SHP77 (cell line): ENCODE results near the gene OSMR.

Experiments
- DNase-seq, 2 experiments: peaks; one replicate each; lab custom pipeline; 2025; lab: John Stamatoyannopoulos, UW

The OSMR gene

DNA sequence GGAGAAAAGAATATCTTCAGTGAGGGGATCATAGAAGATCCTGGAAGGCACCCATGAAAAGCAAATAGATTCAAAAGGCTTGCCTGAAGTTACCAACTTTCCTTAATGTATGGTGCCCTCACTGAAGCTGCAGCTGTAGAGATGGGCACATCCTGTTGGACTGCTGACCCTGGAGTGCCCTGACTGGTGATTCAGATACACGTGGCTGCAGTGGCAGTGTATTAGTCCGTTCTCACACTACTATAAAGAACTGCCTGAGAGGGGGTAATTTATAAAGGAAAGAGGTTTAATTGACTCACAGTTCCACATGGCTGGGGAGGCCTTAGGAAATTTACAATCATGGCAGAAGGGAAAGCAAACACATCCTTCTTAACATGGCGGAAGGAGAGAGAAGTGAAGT lies 80.3 kb downstream of the OSMR start:
- DNase-seq: no peak

- DNase-seq: no peak
Measured at GRCh38 chr5:38927470-38927869, 81.7 kb downstream of the OSMR start.

GRCh38 chr5:38929838-38930237 lies 84.0 kb downstream of the OSMR start:
- DNase-seq: no peak

DNA sequence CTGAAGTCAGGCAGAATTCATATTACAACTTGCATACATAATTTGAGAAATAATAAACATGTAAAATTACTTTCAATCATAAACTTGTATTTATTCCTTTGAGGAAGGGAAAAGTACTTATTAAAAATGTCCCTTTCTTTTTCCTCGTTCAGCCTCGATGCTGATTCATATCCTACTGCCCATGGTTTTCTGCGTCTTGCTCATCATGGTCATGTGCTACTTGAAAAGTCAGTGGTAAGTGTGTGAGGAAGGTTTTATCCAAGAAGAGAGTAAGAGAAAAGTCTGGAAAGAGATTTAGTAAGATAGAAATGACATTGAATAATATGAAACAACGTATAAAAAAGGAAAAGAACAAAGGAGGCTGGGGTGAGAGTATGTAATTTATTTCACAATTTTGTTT lies 85.9 kb downstream of the OSMR start:
- DNase-seq: no peak

GRCh38 chr5:38932854-38933408 lies 87.1 kb downstream of the OSMR start:
- DNase-seq: no peak

- no peak for DNase-seq
Measured at GRCh38 chr5:38935437-38935836, 89.6 kb downstream of the OSMR start.

DNA sequence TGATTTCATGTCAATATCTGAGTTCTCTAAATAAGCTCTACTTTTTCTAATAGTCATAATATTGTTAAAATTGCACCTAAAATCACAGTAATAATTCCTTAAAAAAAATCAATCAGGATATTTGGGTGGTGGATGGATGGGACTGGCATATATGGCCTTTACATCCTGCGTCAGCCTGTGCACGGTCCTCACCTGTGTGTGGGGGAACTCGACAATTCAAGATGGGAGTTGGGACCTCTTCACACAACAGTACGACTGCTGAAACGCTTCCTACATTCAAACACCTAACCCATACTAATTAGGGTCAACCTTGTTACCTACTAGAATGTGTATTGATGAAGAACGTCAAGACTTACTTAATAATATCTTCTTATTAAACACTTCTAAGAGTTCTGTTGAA lies 90.5 kb downstream of the OSMR start:
- DNase-seq: no peak

DNA sequence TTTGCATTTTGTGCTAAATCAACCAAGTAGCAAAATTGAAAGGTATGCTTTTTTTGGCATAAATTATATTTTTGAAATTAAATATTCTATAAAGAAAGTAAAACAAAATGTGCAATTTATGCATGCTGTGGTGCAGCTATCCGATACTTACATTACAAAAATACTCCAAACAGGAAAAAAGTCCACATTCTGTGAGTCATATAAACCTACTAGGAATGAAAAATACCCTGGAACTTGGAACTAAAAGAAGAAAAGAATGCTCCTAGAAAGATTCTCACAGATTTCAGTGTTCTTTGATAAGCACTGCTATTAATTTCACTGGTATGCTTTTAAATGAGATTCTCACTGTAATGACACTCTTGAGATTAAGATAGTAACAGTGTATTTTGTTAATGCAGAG lies 92.6 kb downstream of the OSMR start:
- DNase-seq: no peak

GRCh38 chr5:38938973-38939372 lies 93.2 kb downstream of the OSMR start:
- no peak for DNase-seq

- no peak for DNase-seq
Measured at GRCh38 chr5:38940230-38940858, 94.5 kb downstream of the OSMR start.

- no peak for DNase-seq
Measured at GRCh38 chr5:38941912-38942311, 96.1 kb downstream of the OSMR start.

GRCh38 chr5:38944282-38944681 lies 98.5 kb downstream of the OSMR start:
- DNase-seq: no peak

DNA sequence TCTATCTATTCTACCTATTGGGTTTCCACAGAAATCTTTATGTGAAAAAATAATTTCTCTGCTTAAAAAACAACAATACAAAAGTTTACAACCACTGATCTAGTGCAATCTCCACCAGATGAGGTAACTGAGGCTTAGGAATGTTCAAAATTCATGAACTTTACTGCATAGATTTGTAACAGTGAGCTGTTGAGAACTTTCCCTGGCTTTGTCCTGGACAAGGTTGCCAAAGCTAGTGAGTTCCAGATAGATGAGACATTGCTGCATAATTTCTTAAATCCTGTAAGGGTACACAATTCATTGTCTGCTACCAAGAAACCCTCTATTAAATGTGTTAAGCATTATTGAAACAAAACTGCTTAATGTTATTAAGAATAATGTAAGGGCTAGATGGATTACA lies 102.7 kb downstream of the OSMR start:
- DNase-seq: no peak

DNA sequence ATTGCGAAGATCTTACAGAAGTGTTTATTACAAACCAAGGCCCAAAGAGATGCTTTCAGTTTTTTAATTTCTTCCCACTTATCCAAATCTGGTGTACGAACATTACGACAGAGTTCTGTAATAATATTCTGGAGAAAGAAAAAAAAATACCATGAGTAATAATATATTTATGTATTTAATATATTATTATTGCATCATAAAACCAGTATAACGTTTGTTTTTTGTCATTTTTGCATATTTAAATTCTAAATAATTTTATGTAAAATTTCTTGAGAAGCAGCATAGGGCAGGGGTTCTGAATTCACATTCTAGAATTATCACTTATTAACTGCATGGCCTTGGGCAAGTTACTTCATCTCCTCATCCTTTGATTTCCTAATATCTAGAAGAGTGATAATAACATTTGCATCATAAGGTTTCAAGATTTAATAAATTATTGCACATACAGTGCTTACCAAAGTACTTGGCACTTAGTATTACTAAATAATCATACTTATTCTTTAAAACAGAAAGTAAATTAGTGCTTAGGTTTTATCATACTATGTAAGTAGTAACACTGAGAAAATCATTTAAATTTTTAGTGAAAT lies 107.7 kb downstream of the OSMR start:
- DNase-seq: no peak

GRCh38 chr5:38961691-38962090 lies 115.9 kb downstream of the OSMR start:
- DNase-seq: no peak

GRCh38 chr5:38968665-38969064 lies 122.9 kb downstream of the OSMR start:
- DNase-seq: no peak

DNA sequence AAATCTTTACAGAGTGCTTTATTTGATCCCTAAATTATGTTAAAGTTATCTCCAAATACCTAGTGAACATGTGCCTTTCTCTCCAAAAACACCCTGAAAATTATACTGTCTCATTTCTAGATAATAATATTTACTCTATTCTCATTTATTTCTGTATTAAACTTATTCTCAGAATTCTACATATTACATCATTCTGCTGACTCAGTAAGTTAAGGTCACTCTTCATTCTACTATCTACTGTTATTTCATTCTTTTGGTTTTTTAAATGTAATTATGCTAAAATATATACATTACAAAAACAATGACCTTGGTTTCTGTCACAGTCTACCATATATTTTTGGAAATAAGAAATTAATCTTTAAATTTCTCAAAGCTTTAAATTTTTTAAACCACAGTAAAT lies 132.2 kb downstream of the OSMR start:
- no peak for DNase-seq

- DNase-seq: no peak
Measured at GRCh38 chr5:38979535-38979934, 133.7 kb downstream of the OSMR start.
